ENCODE results near the gene MPL. TPM values are rescaled to one million over a fixed set of nuclear protein-coding genes. Genes with fewer than 3 reads are reported as not detected.

MPL gene
- total RNA-seq, 1 experiment from 2014 or later, result 0.15 TPM

DNA sequence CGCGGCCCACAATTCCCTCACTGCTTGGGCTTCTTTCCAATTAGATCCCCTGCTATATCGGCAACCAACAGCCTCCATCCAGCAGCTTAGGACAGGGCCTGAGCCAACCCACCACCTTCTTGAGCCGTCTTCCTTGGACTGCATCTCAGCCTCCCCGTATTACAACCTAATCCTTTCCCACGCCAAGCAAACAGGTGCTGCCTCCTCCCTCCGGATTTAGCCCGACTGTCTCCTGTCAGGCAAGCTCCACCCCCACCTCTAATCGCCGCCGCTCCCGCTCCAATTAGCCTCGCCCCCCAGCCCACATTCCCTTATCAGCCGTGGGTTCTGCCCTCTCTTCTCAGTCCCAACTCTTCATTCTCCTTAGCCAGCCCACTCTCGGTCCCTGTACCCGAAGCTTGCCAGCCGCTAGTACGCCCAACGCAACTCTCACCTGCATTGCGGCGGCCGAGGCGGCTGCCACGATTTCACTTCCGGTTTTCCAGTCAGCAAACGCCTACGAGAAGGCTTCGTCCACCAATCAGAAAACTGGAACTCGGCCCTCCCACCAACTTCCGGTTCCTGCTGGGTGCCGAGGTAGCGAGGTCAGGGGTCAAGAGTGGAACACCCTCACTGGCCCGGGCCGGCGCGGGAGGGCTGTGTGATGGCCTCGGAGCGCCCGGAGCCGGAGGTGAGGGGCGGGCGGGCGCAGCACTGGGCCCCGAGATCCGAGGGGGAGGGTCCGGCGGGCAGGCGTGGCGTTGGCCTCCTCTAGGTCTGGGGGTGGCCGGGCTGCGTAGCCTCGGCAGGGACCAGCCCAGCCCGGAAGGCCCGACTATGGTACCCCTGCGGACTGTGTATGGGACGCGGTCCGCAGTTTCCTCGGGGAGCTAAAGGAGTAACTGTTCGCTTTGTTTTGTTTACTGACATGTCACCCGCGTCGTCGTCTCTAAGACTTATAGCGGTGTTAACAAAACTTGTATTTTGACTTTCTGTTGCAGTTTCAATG is 52.0 kb downstream of the MPL start, which contains the start of the genes MED8 and SZT2 (continued):
- TF ChIP-seq, protein P1, sequence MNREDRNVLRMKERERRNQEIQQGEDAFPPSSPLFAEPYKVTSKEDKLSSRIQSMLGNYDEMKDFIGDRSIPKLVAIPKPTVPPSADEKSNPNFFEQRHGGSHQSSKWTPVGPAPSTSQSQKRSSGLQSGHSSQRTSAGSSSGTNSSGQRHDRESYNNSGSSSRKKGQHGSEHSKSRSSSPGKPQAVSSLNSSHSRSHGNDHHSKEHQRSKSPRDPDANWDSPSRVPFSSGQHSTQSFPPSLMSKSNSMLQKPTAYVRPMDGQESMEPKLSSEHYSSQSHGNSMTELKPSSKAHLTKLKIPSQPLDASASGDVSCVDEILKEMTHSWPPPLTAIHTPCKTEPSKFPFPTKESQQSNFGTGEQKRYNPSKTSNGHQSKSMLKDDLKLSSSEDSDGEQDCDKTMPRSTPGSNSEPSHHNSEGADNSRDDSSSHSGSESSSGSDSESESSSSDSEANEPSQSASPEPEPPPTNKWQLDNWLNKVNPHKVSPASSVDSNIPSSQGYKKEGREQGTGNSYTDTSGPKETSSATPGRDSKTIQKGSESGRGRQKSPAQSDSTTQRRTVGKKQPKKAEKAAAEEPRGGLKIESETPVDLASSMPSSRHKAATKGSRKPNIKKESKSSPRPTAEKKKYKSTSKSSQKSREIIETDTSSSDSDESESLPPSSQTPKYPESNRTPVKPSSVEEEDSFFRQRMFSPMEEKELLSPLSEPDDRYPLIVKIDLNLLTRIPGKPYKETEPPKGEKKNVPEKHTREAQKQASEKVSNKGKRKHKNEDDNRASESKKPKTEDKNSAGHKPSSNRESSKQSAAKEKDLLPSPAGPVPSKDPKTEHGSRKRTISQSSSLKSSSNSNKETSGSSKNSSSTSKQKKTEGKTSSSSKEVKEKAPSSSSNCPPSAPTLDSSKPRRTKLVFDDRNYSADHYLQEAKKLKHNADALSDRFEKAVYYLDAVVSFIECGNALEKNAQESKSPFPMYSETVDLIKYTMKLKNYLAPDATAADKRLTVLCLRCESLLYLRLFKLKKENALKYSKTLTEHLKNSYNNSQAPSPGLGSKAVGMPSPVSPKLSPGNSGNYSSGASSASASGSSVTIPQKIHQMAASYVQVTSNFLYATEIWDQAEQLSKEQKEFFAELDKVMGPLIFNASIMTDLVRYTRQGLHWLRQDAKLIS (CRISPR knock-in tag; IDR thresholded peaks at IDR 0.05; ENCODE audit: borderline replicate concordance), result no peak
- no peak for TF ChIP-seq RELA (CRISPR knock-in tag; IDR thresholded peaks at IDR 0.05; ENCODE audit: borderline replicate concordance)
- TF ChIP-seq, protein P2, sequence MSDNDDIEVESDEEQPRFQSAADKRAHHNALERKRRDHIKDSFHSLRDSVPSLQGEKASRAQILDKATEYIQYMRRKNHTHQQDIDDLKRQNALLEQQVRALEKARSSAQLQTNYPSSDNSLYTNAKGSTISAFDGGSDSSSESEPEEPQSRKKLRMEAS (CRISPR knock-in tag; IDR thresholded peaks at IDR 0.05), result peak; percentile 75; the same call in 1 of the 2 replicates
- no peak for TF ChIP-seq MXD4 (CRISPR knock-in tag; IDR thresholded peaks at IDR 0.05; ENCODE audit: borderline replicate concordance)
- TF ChIP-seq, protein P3, sequence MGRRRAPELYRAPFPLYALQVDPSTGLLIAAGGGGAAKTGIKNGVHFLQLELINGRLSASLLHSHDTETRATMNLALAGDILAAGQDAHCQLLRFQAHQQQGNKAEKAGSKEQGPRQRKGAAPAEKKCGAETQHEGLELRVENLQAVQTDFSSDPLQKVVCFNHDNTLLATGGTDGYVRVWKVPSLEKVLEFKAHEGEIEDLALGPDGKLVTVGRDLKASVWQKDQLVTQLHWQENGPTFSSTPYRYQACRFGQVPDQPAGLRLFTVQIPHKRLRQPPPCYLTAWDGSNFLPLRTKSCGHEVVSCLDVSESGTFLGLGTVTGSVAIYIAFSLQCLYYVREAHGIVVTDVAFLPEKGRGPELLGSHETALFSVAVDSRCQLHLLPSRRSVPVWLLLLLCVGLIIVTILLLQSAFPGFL (CRISPR knock-in tag; IDR thresholded peaks at IDR 0.05; ENCODE audit: borderline replicate concordance), result no peak
- TF ChIP-seq, protein P4, sequence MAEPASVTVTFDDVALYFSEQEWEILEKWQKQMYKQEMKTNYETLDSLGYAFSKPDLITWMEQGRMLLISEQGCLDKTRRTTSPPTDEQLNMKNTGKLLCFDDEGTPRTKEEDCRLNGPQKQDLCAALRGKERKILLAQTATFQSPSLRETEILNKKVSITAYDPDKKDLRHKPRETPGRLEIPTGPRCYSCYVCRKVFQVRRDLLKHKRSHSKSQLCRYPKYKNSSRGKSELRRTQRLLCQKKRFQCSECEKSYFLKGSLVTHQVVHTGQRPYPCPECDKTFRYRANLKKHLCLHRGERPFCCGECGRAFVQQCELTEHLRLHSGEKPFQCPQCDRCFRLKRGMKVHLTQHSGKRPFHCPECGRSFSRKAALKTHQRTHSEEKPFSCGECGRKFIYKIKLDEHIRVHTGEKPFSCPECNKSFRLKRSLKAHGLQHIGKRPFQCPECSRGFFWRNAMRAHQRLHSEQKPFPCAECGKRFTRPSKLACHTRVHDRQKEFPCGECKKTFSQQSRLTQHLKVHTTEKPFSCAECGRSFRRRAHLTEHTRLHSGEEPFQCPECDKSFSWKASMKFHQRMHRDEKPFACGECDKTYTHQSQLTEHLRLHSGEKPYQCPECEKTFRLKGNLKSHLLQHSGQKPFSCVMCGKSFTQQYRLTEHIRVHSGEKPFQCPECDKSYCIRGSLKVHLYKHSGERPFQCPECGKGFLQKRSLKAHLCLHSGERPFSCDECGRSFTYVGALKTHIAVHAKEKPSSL (CRISPR knock-in tag; conservative IDR thresholded peaks at IDR 0.05), result no peak
- no peak for TF ChIP-seq EMX1 (CRISPR knock-in tag; IDR thresholded peaks at IDR 0.05)
- TF ChIP-seq, protein P5, sequence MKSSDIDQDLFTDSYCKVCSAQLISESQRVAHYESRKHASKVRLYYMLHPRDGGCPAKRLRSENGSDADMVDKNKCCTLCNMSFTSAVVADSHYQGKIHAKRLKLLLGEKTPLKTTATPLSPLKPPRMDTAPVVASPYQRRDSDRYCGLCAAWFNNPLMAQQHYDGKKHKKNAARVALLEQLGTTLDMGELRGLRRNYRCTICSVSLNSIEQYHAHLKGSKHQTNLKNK (CRISPR knock-in tag; IDR thresholded peaks at IDR 0.05), result no peak
- no peak for TF ChIP-seq ATF1 (CRISPR knock-in tag; IDR thresholded peaks at IDR 0.05)
- TF ChIP-seq TP53 (CRISPR knock-in tag; IDR thresholded peaks at IDR 0.05), result no peak
- no peak for TF ChIP-seq ZBTB21 (CRISPR knock-in tag; IDR thresholded peaks at IDR 0.05; ENCODE audit: borderline replicate concordance)
- TF ChIP-seq ZNF317 (CRISPR knock-in tag; IDR thresholded peaks at IDR 0.05; ENCODE audit: borderline replicate concordance, low read depth), result no peak
- TF ChIP-seq, protein P6, sequence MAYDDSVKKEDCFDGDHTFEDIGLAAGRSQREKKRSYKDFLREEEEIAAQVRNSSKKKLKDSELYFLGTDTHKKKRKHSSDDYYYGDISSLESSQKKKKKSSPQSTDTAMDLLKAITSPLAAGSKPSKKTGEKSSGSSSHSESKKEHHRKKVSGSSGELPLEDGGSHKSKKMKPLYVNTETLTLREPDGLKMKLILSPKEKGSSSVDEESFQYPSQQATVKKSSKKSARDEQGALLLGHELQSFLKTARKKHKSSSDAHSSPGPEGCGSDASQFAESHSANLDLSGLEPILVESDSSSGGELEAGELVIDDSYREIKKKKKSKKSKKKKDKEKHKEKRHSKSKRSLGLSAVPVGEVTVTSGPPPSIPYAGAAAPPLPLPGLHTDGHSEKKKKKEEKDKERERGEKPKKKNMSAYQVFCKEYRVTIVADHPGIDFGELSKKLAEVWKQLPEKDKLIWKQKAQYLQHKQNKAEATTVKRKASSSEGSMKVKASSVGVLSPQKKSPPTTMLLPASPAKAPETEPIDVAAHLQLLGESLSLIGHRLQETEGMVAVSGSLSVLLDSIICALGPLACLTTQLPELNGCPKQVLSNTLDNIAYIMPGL (CRISPR knock-in tag; IDR thresholded peaks at IDR 0.05), result peak; percentile 38; the same call in 1 of the 2 replicates
- TF ChIP-seq, protein P7, sequence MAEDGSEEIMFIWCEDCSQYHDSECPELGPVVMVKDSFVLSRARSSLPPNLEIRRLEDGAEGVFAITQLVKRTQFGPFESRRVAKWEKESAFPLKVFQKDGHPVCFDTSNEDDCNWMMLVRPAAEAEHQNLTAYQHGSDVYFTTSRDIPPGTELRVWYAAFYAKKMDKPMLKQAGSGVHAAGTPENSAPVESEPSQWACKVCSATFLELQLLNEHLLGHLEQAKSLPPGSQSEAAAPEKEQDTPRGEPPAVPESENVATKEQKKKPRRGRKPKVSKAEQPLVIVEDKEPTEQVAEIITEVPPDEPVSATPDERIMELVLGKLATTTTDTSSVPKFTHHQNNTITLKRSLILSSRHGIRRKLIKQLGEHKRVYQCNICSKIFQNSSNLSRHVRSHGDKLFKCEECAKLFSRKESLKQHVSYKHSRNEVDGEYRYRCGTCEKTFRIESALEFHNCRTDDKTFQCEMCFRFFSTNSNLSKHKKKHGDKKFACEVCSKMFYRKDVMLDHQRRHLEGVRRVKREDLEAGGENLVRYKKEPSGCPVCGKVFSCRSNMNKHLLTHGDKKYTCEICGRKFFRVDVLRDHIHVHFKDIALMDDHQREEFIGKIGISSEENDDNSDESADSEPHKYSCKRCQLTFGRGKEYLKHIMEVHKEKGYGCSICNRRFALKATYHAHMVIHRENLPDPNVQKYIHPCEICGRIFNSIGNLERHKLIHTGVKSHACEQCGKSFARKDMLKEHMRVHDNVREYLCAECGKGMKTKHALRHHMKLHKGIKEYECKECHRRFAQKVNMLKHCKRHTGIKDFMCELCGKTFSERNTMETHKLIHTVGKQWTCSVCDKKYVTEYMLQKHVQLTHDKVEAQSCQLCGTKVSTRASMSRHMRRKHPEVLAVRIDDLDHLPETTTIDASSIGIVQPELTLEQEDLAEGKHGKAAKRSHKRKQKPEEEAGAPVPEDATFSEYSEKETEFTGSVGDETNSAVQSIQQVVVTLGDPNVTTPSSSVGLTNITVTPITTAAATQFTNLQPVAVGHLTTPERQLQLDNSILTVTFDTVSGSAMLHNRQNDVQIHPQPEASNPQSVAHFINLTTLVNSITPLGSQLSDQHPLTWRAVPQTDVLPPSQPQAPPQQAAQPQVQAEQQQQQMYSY (CRISPR knock-in tag; IDR thresholded peaks at IDR 0.05), result no peak
- TF ChIP-seq, protein P8, sequence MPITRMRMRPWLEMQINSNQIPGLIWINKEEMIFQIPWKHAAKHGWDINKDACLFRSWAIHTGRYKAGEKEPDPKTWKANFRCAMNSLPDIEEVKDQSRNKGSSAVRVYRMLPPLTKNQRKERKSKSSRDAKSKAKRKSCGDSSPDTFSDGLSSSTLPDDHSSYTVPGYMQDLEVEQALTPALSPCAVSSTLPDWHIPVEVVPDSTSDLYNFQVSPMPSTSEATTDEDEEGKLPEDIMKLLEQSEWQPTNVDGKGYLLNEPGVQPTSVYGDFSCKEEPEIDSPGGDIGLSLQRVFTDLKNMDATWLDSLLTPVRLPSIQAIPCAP (CRISPR knock-in tag; IDR thresholded peaks at IDR 0.05), result no peak
- TF ChIP-seq ZNF416 (CRISPR knock-in tag; IDR thresholded peaks at IDR 0.05), result no peak
- TF ChIP-seq, protein P9, sequence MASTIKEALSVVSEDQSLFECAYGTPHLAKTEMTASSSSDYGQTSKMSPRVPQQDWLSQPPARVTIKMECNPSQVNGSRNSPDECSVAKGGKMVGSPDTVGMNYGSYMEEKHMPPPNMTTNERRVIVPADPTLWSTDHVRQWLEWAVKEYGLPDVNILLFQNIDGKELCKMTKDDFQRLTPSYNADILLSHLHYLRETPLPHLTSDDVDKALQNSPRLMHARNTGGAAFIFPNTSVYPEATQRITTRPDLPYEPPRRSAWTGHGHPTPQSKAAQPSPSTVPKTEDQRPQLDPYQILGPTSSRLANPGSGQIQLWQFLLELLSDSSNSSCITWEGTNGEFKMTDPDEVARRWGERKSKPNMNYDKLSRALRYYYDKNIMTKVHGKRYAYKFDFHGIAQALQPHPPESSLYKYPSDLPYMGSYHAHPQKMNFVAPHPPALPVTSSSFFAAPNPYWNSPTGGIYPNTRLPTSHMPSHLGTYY (CRISPR knock-in tag; IDR thresholded peaks at IDR 0.05), result no peak
- TF ChIP-seq, protein P10, sequence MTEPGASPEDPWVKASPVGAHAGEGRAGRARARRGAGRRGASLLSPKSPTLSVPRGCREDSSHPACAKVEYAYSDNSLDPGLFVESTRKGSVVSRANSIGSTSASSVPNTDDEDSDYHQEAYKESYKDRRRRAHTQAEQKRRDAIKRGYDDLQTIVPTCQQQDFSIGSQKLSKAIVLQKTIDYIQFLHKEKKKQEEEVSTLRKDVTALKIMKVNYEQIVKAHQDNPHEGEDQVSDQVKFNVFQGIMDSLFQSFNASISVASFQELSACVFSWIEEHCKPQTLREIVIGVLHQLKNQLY (CRISPR knock-in tag; IDR thresholded peaks at IDR 0.05), result no peak
- TF ChIP-seq NR1H2 (CRISPR knock-in tag; IDR thresholded peaks at IDR 0.05), result no peak
- peak; percentile 85; the same call in 1 of the 2 replicates for TF ChIP-seq NR2C2 (CRISPR knock-in tag; IDR thresholded peaks at IDR 0.05)
